HCT116 (cell line): ENCODE data around the gene SLC16A11. TPM values are rescaled to one million over a fixed set of nuclear protein-coding genes. Genes with fewer than 3 reads are reported as not detected.
A peak's percentile ranks its signal among the peaks of the same experiment; 100 is the strongest.

Experiments used
- ATAC-seq: fragments of 200-7000 bp; cut with Tn5 transposase; 2 replicates; pipeline ENCODE4 v1.9.1; 2020; ENCODE audit warnings: mild to moderate bottlenecking, moderate library complexity
- BruUV-seq: library from RNA; stranded (reverse); fragments of 400-500 nt; replicated peaks from 2 replicates; lab custom pipeline; 2021; lab: Mats Ljungman, UMichigan
- CTCF ChIA-PET: fragments of 300-600 bp; sonication (Branson Sonifier 250); formaldehyde crosslinking; loops from one replicate; lab custom pipeline; 2021; ENCODE audit warnings: antibody characterized with exemption; lab: Charles Lee
- POLR2A ChIA-PET: fragments of 300-600, 350-600 bp; sonication (Branson Sonifier 250); formaldehyde crosslinking; loops from one replicate; lab custom pipeline; 2021; ENCODE audit warnings: antibody characterized with exemption; lab: Charles Lee
- RAD21 ChIA-PET, 2 experiments: fragments of 300-600 bp; sonication (Branson Sonifier 250); formaldehyde crosslinking; loops; one replicate each; lab custom pipeline; 2023; ENCODE audit warnings: low total read pairs in 2 of 2; ENCODE audit not compliant: uncharacterized antibody in 2 of 2, unreplicated experiment in 2 of 2, low non-redundant PET in 1 of 2; lab: Charles Lee
- DNase-seq: peaks from one replicate; pipeline ENCODE4 v3.0.0-alpha.2; 2010; ENCODE audit warnings: low read depth, low spot score
- H2AFZ ChIP-seq: fragments of 200-600 bp; shearing (Covaris generic), sonication (generic); 2 replicates; pipeline ENCODE4 v1.6.1; 2017; ENCODE audit warnings: low read depth, mixed run types, mixed read lengths, antibody characterized with exemption, low read length; ENCODE audit not compliant: poor library complexity, severe bottlenecking
- H3K27ac ChIP-seq: 2 replicates; pipeline ENCODE4 v1.5.1; 2012; ENCODE audit warnings: low read depth, low read length
- H3K27me3 ChIP-seq: fragments of 200-600 bp; sonication (generic); 2 replicates; pipeline ENCODE4 v1.6.1; 2016; ENCODE audit warnings: mixed run types, low read length, mixed read lengths; ENCODE audit not compliant: insufficient read depth
- H3K36me3 ChIP-seq, 2 experiments: fragments of 200-500 bp in 1 of 2; fragments of 200-600 bp in 1 of 2; sonication (Bioruptor generic) in 1 of 2; sonication (generic) in 1 of 2; 2 replicates each; pipeline versions ENCODE4 v1.5.1 to v1.6.1; 2014 to 2016; ENCODE audit warnings: low read length in 2 of 2, inconsistent platforms in 1 of 2, mixed read lengths in 1 of 2, mixed run types in 1 of 2; ENCODE audit not compliant: insufficient read depth in 2 of 2, control insufficient read depth in 1 of 2
- H3K4me1 ChIP-seq, 2 experiments: fragments of 200-600 bp in 1 of 2; sonication (generic) in 1 of 2; 2 replicates each; pipeline versions ENCODE4 v1.5.1 to v1.6.1; 2012 to 2017; ENCODE audit warnings: low read length in 2 of 2, inconsistent platforms in 1 of 2, mild to moderate bottlenecking in 1 of 2, mixed read lengths in 1 of 2, mixed run types in 1 of 2, moderate library complexity in 1 of 2; ENCODE audit not compliant: insufficient read depth in 2 of 2, control insufficient read depth in 1 of 2
- H3K4me2 ChIP-seq: fragments of 200-600 bp; sonication (generic); 2 replicates; pipeline ENCODE4 v1.6.1; 2017; ENCODE audit warnings: mixed run types, low read length, mixed read lengths
- H3K4me3 ChIP-seq, 2 experiments: fragments of 200-600 bp in 1 of 2; sonication (generic) in 1 of 2; replicated peaks in 1 of 2; 2 replicates each; pipeline ENCODE4 v1.5.1; 2011 to 2016; ENCODE audit warnings: low read length in 2 of 2, control low read depth in 1 of 2, low read depth in 1 of 2, mild to moderate bottlenecking in 1 of 2, mixed read lengths in 1 of 2, mixed run types in 1 of 2
- H3K79me2 ChIP-seq: fragments of 200-600 bp; sonication (generic); 2 replicates; pipeline ENCODE4 v1.6.1; 2017; ENCODE audit warnings: mild to moderate bottlenecking, mixed run types, low read length, moderate library complexity, mixed read lengths; ENCODE audit not compliant: insufficient read depth
- H3K9ac ChIP-seq: fragments of 200-600 bp; sonication (generic); 2 replicates; pipeline ENCODE4 v1.6.1; 2016; ENCODE audit warnings: low read length, mixed read lengths
- H3K9me2 ChIP-seq: fragments of 200-600 bp; sonication (generic), shearing (Covaris generic); 2 replicates; pipeline ENCODE4 v1.6.1; 2017; ENCODE audit warnings: mixed run types, mild to moderate bottlenecking, moderate library complexity; ENCODE audit not compliant: insufficient read depth
- H3K9me3 ChIP-seq, 2 experiments: fragments of 200-500 bp in 1 of 2; fragments of 200-600 bp in 1 of 2; sonication (Bioruptor generic) in 1 of 2; sonication (generic) in 1 of 2; 2 replicates each; pipeline ENCODE4 v1.6.1; 2014 to 2017; ENCODE audit warnings: low read length in 2 of 2, mixed read lengths in 2 of 2, inconsistent platforms in 1 of 2, low read depth in 1 of 2, mild to moderate bottlenecking in 1 of 2, mixed run types in 1 of 2, moderate library complexity in 1 of 2; ENCODE audit not compliant: control insufficient read depth in 1 of 2, insufficient read depth in 1 of 2
- H4K20me1 ChIP-seq: fragments of 200-600 bp; sonication (generic), shearing (Covaris generic); 2 replicates; pipeline ENCODE4 v1.6.1; 2017; ENCODE audit warnings: mixed run types, mild to moderate bottlenecking, moderate library complexity; ENCODE audit not compliant: insufficient read depth
- ATF3 ChIP-seq: IDR thresholded peaks from 2 replicates; pipeline ENCODE4 v1.6.1; 2012
- CBX3 ChIP-seq: IDR thresholded peaks from 2 replicates; pipeline ENCODE4 v1.6.1; 2012; ENCODE audit warnings: low read depth
- CEBPB ChIP-seq: IDR thresholded peaks from 2 replicates; pipeline ENCODE4 v1.6.1; 2012; ENCODE audit warnings: low read depth
- ELF1 ChIP-seq: IDR thresholded peaks from 2 replicates; pipeline ENCODE4 v1.6.1; 2012; ENCODE audit warnings: low read depth, borderline replicate concordance
- EZH2 ChIP-seq: fragments of 200-600 bp; sonication (generic); IDR thresholded peaks from 2 replicates; pipeline ENCODE4 v1.6.1; 2017; ENCODE audit warnings: antibody characterized with exemption, mixed run types
- EZH2phosphoT487 ChIP-seq: fragments of 200-600 bp; IDR thresholded peaks from 2 replicates; pipeline ENCODE4 v1.6.1; 2018; ENCODE audit warnings: antibody characterized with exemption, borderline replicate concordance
- MAX ChIP-seq: IDR thresholded peaks from 2 replicates; pipeline ENCODE4 v1.6.1; 2012
- POLR2AphosphoS5 ChIP-seq: IDR thresholded peaks from 2 replicates; pipeline ENCODE4 v1.6.1; 2011; ENCODE audit warnings: mild to moderate bottlenecking, low read depth, low read length, moderate library complexity
- SIN3A ChIP-seq: IDR thresholded peaks from 2 replicates; pipeline ENCODE4 v1.6.1; 2012; ENCODE audit warnings: low read depth
- SP1 ChIP-seq: IDR thresholded peaks from 2 replicates; pipeline ENCODE4 v1.6.1; 2012; ENCODE audit warnings: low read depth
- SRF ChIP-seq: IDR thresholded peaks from 2 replicates; pipeline ENCODE4 v1.6.1; 2012; ENCODE audit warnings: low read depth
- TCF7L2 ChIP-seq: IDR thresholded peaks from 2 replicates; pipeline ENCODE4 v1.7.0; 2011; ENCODE audit warnings: borderline replicate concordance, inconsistent platforms; ENCODE audit not compliant: insufficient read depth, insufficient read length; ENCODE audit errors: extremely low read depth
- YY1 ChIP-seq: IDR thresholded peaks from 2 replicates; pipeline ENCODE4 v1.6.1; 2011; ENCODE audit warnings: low read length, low read depth, moderate library complexity, mild to moderate bottlenecking; ENCODE audit not compliant: insufficient replicate concordance; ENCODE audit errors: extremely low read depth
- intact Hi-C: fragments of 100-400 bp; cut with micrococcal nuclease; formaldehyde crosslinking; loops from 2 replicates; pipeline ENCODE4 v1.10.0; 2022
- total RNA-seq: library from RNA; stranded (reverse); gene quantifications from one replicate; pipeline ENCODE4 v1.2.1, GENCODE V29; 2021; ENCODE audit not compliant: unreplicated experiment
- TF ChIP-seq, protein P1 (sequence below), 3 experiments: fragments of 200-600 bp in 1 of 3; sonication (generic) in 1 of 3; IDR thresholded peaks in 2 of 3; conservative IDR thresholded peaks in 1 of 3; 2 replicates each; pipeline ENCODE4 v1.5.1; 2012 to 2017; ENCODE audit warnings: low read depth in 2 of 3, low read length in 2 of 3, antibody characterized with exemption in 1 of 3, borderline replicate concordance in 1 of 3, control low read depth in 1 of 3, mild to moderate bottlenecking in 1 of 3, mixed read lengths in 1 of 3, mixed run types in 1 of 3, moderate library complexity in 1 of 3; ENCODE audit not compliant: insufficient read depth in 1 of 3

SLC16A11 gene
- total RNA-seq, 1 experiment from 2014 or later, result not detected

- POLR2A ChIA-PET, result no interaction called here
- BruUV-seq, result no TSS peak
- Histone ChIP-seq H2AFZ (no peak overlapping the region), H3K9ac (no peak overlapping the region), H3K4me3 (no peak overlapping the region), H3K4me1 (peaks cover 10 to 23% of the 10 kb centered on the region in 2 experiments; a peak in 3 of 4 replicates), H3K27me3 (no peaks in the 10 kb centered on the region), H3K79me2 (peaks cover 56% of the 10 kb centered on the region), H4K20me1 (no peaks in the 10 kb centered on the region), H3K36me3 (no peaks in the 10 kb centered on the region), H3K9me2 (no peaks in the 10 kb centered on the region), H3K9me3 (no peaks in the 10 kb centered on the region), H3K27ac (no peak overlapping the region), H3K4me2 (peak overlapping the region; percentile 100; the same call in 1 of the 2 replicates)
- CTCF ChIA-PET, result no interaction called here
- no peak for TF ChIP-seq MAX
- TF ChIP-seq SRF, result no peak
- no peak for TF ChIP-seq ATF3
- TF ChIP-seq POLR2AphosphoS5, result no peak
- no peak for TF ChIP-seq CBX3
- TF ChIP-seq SIN3A, result no peak
- no peak for TF ChIP-seq CEBPB
- TF ChIP-seq SP1, result no peak
- TF ChIP-seq ELF1, result no peak
- no peak for TF ChIP-seq YY1
- TF ChIP-seq, protein P1, sequence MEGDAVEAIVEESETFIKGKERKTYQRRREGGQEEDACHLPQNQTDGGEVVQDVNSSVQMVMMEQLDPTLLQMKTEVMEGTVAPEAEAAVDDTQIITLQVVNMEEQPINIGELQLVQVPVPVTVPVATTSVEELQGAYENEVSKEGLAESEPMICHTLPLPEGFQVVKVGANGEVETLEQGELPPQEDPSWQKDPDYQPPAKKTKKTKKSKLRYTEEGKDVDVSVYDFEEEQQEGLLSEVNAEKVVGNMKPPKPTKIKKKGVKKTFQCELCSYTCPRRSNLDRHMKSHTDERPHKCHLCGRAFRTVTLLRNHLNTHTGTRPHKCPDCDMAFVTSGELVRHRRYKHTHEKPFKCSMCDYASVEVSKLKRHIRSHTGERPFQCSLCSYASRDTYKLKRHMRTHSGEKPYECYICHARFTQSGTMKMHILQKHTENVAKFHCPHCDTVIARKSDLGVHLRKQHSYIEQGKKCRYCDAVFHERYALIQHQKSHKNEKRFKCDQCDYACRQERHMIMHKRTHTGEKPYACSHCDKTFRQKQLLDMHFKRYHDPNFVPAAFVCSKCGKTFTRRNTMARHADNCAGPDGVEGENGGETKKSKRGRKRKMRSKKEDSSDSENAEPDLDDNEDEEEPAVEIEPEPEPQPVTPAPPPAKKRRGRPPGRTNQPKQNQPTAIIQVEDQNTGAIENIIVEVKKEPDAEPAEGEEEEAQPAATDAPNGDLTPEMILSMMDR (IDR thresholded peaks at IDR 0.05 in 2 of 3, conservative IDR thresholded peaks at IDR 0.05 in 1 of 3; ENCODE audit: borderline replicate concordance in 1 of 3, insufficient read depth in 1 of 3, low read depth in 2 of 3, low read length in 2 of 3), result no peak
- no peak for TF ChIP-seq EZH2
- TF ChIP-seq TCF7L2, result no peak
- no peak for TF ChIP-seq EZH2phosphoT487
- no peak for DNase-seq
- RAD21 ChIA-PET, result no interaction called here
- intact Hi-C loops, result no loop called here
- ATAC-seq, result no peak
These were observed 33.4 kb downstream of the SLC16A11 start for GRCh38 chr17:7010523-7010922.
